Type B pancreatic cell (in vitro differentiated cells): ENCODE measurements around the gene LRRC57. TPM values are rescaled to one million over a fixed set of nuclear protein-coding genes. Genes with fewer than 3 reads are reported as not detected.

Experiments
- DNase-seq: peaks from one replicate; pipeline ENCODE4 v3.0.0; 2021; ENCODE audit warnings: mixed read lengths; ENCODE audit not compliant: unreplicated experiment; ENCODE audit errors: extremely low spot score
- H3K27ac Mint-ChIP-seq: 2 replicates; pipeline ENCODE4 v1.8.0; 2021; ENCODE audit warnings: mild to moderate bottlenecking, mixed read lengths
- H3K27me3 Mint-ChIP-seq: 2 replicates; pipeline ENCODE4 v1.8.0; 2021; ENCODE audit warnings: mixed read lengths
- H3K36me3 Mint-ChIP-seq: 2 replicates; pipeline ENCODE4 v1.8.0; 2021; ENCODE audit warnings: mixed read lengths
- H3K4me1 Mint-ChIP-seq: one replicate; pipeline ENCODE4 v1.8.0; 2021; ENCODE audit warnings: mixed read lengths; ENCODE audit not compliant: unreplicated experiment
- H3K4me3 Mint-ChIP-seq: 2 replicates; pipeline ENCODE4 v1.8.0; 2021; ENCODE audit warnings: mild to moderate bottlenecking, mixed read lengths
- H3K9me3 Mint-ChIP-seq: 2 replicates; pipeline ENCODE4 v1.8.0; 2021; ENCODE audit warnings: mixed read lengths
- CTCF ChIP-seq: fragments of 200-600 bp; sonication (generic); conservative IDR thresholded peaks from 2 replicates; pipeline ENCODE4 v1.5.0; 2021; ENCODE audit warnings: antibody characterized with exemption, mild to moderate bottlenecking
- total RNA-seq: library from RNA; stranded (reverse); gene quantifications from 2 replicates; pipeline ENCODE4 v1.2.1, GENCODE V29; 2021; ENCODE audit warnings: low replicate concordance

LRRC57 gene
- total RNA-seq, 1 donor from 2014 or later: 29.0 TPM

- Mint-ChIP-seq H3K36me3 (peaks cover 12% of the 10 kb centered on the region), H3K4me1 (peaks cover 3% of the 10 kb centered on the region), H3K9me3 (no peaks in the 10 kb centered on the region), H3K4me3 (no peak overlapping the region), H3K27ac (no peak overlapping the region), H3K27me3 (no peaks in the 10 kb centered on the region)
- peak; percentile 59 for TF ChIP-seq CTCF
- DNase-seq: no peak
Measured at GRCh38 chr15:42591238-42591934, 42.8 kb upstream of the LRRC57 start.

- DNase-seq: no peak
- H3K27me3 Mint-ChIP-seq: no peaks in the 10 kb centered on the region
- H3K4me3 Mint-ChIP-seq: no peak overlapping the region
- no peak for TF ChIP-seq CTCF
- H3K9me3 Mint-ChIP-seq: no peaks in the 10 kb centered on the region
- no peak overlapping the region for H3K27ac Mint-ChIP-seq
- peaks cover 3% of the 10 kb centered on the region for H3K4me1 Mint-ChIP-seq
- H3K36me3 Mint-ChIP-seq: peaks cover 12% of the 10 kb centered on the region
Measured at GRCh38 chr15:42590619-42591237, 42.1 kb upstream of the LRRC57 start.

- DNase-seq: no peak
- H3K27me3 Mint-ChIP-seq: peaks cover 39% of the 10 kb centered on the region
- H3K4me3 Mint-ChIP-seq: peak overlapping the region; percentile 32
- peak overlapping the region; percentile 9 for H3K27ac Mint-ChIP-seq
- peaks cover 26% of the 10 kb centered on the region for H3K4me1 Mint-ChIP-seq
- H3K9me3 Mint-ChIP-seq: no peaks in the 10 kb centered on the region
- TF ChIP-seq CTCF: no peak
- no peaks in the 10 kb centered on the region for H3K36me3 Mint-ChIP-seq
Measured at GRCh38 chr15:42584031-42584765, 35.6 kb upstream of the LRRC57 start.

- H3K27ac Mint-ChIP-seq: no peak overlapping the region
- peaks cover 26% of the 10 kb centered on the region for H3K4me1 Mint-ChIP-seq
Measured at GRCh38 chr15:42582569-42583375, 34.2 kb upstream of the LRRC57 start.

More at GRCh38 chr15:42582569-42583375, 34.2 kb upstream of the LRRC57 start:
- peaks cover 50% of the 10 kb centered on the region for H3K27me3 Mint-ChIP-seq
- no peak for TF ChIP-seq CTCF
- no peak for DNase-seq
- H3K9me3 Mint-ChIP-seq: no peaks in the 10 kb centered on the region
- H3K4me3 Mint-ChIP-seq: no peak overlapping the region
- H3K36me3 Mint-ChIP-seq: no peaks in the 10 kb centered on the region
